HepG2 (cell line): Measurements from ENCODE around the gene ARHGEF40. TPM values are rescaled to one million over a fixed set of nuclear protein-coding genes. Genes with fewer than 3 reads are reported as not detected.

Experiments used
- ATAC-seq: fragments of 200-7000 bp; cut with Tn5 transposase; 3 replicates; pipeline ENCODE4 v1.9.1; 2020; ENCODE audit warnings: mild to moderate bottlenecking, moderate library complexity
- BruUV-seq: library from RNA; stranded (reverse); fragments of 400-500 nt; replicated peaks from 2 replicates; lab custom pipeline; 2021; lab: Mats Ljungman, UMichigan
- CTCF ChIA-PET: fragments of 300-600 bp; formaldehyde crosslinking; extraction: SDS; loops from one replicate; lab custom pipeline; 2021; ENCODE audit warnings: low total read pairs, inconsistent platforms, low intra/inter-chr PET ratio; lab: Yijun Ruan, JAX
- POLR2A ChIA-PET: fragments of 350-600 bp; sonication (Branson Sonifier 250); formaldehyde crosslinking; loops from one replicate; lab custom pipeline; 2020; ENCODE audit warnings: antibody characterized with exemption, inconsistent platforms; lab: Yijun Ruan, JAX
- DNase-seq: peaks from one replicate; pipeline ENCODE4 v3.0.0-alpha.2; 2015; ENCODE audit warnings: low spot score
- FAIRE-seq: peaks from 3 replicates; lab custom pipeline; 2011; peaks lifted over from hg19 to GRCh38; lab: Jason Lieb, UNC
- H2AFZ ChIP-seq: one replicate; pipeline ENCODE4 v1.6.1; 2011; ENCODE audit warnings: low read length, inconsistent platforms
- H3K27ac ChIP-seq: fragments of 300-600 bp; 3 replicates; pipeline ENCODE4 v1.8.0; 2011; ENCODE audit warnings: mixed run types, mild to moderate bottlenecking, mixed read lengths, low read length, inconsistent platforms; ENCODE audit not compliant: insufficient read depth; ENCODE audit errors: extremely low read length
- H3K27me3 ChIP-seq, 2 experiments: fragments of 200-600 bp in 1 of 2; 2 replicates in 1 of 2; 3 replicates in 1 of 2; pipeline versions ENCODE4 v1.6.0 to v1.8.0; 2011; ENCODE audit warnings: low read length in 2 of 2, mild to moderate bottlenecking in 2 of 2, moderate library complexity in 2 of 2, inconsistent platforms in 1 of 2; ENCODE audit not compliant: insufficient read depth in 2 of 2, control insufficient read depth in 1 of 2
- H3K36me3 ChIP-seq, 2 experiments: fragments of 200-600 bp in 1 of 2; replicated peaks in 1 of 2; 2 replicates in 1 of 2; 3 replicates in 1 of 2; pipeline versions ENCODE4 v1.5.1 to v1.8.0; 2011; ENCODE audit warnings: low read length in 2 of 2, inconsistent platforms in 1 of 2; ENCODE audit not compliant: insufficient read depth in 2 of 2, control insufficient read depth in 1 of 2
- H3K4me1 ChIP-seq: 2 replicates; pipeline ENCODE4 v1.5.1; 2012; ENCODE audit warnings: low read length, inconsistent platforms; ENCODE audit not compliant: insufficient read depth
- H3K4me2 ChIP-seq: 2 replicates; pipeline ENCODE4 v1.6.0; 2011; ENCODE audit warnings: low read depth, low read length, inconsistent platforms
- H3K4me3 ChIP-seq, 3 experiments: fragments of 200-600 bp in 1 of 3; sonication (generic), shearing (Covaris generic) in 1 of 3; replicated peaks in 1 of 3; 2 replicates each; pipeline ENCODE4 v1.5.1; 2011 to 2016; ENCODE audit warnings: low read length in 3 of 3, inconsistent platforms in 2 of 3, low read depth in 2 of 3, mild to moderate bottlenecking in 2 of 3, control low read depth in 1 of 3, mixed read lengths in 1 of 3; ENCODE audit not compliant: insufficient read depth in 1 of 3
- H3K79me2 ChIP-seq: one replicate; pipeline ENCODE4 v1.6.1; 2011; ENCODE audit warnings: low read length, inconsistent platforms; ENCODE audit not compliant: insufficient read depth
- H3K9ac ChIP-seq: 2 replicates; pipeline ENCODE4 v1.6.0; 2011; ENCODE audit warnings: mild to moderate bottlenecking, low read depth, low read length, inconsistent platforms; ENCODE audit not compliant: insufficient read depth
- H3K9me3 ChIP-seq: 2 replicates; pipeline ENCODE4 v1.5.1; 2012; ENCODE audit warnings: mild to moderate bottlenecking, low read length
- H4K20me1 ChIP-seq: 2 replicates; pipeline ENCODE4 v1.6.0; 2011; ENCODE audit warnings: inconsistent platforms, mild to moderate bottlenecking, low read length, moderate library complexity; ENCODE audit not compliant: insufficient read depth
- AGO2 ChIP-seq: fragments of 200-400 bp; formaldehyde crosslinking; optimal IDR thresholded peaks from 2 replicates; pipeline ENCODE3; 2017; ENCODE audit warnings: mild to moderate bottlenecking, low read depth, low read length, moderate library complexity
- AKAP8 ChIP-seq: sonication (generic); formaldehyde crosslinking; IDR thresholded peaks from 2 replicates; pipeline ENCODE4 v1.5.1; 2020; ENCODE audit warnings: mild to moderate bottlenecking, missing genetic modification reagents
- MATR3 ChIP-seq: sonication (generic); formaldehyde crosslinking; IDR thresholded peaks from 2 replicates; pipeline ENCODE4 v1.4.0; 2020; ENCODE audit warnings: missing genetic modification reagents
- NPAS2 ChIP-seq: sonication (generic); formaldehyde crosslinking; IDR thresholded peaks from 2 replicates; pipeline ENCODE4 v1.8.0; 2022; ENCODE audit warnings: mild to moderate bottlenecking, missing genetic modification reagents, borderline replicate concordance
- POLR2G ChIP-seq: fragments of 200-400 bp; formaldehyde crosslinking; IDR thresholded peaks from 2 replicates; pipeline ENCODE4 v1.6.1; 2018; ENCODE audit warnings: mild to moderate bottlenecking, low read depth, low read length, moderate library complexity
- PRDM15 ChIP-seq: sonication (generic); formaldehyde crosslinking; IDR thresholded peaks from 2 replicates; pipeline ENCODE4 v1.4.0; 2020; ENCODE audit warnings: missing genetic modification reagents
- RBFOX2 ChIP-seq: fragments of 200-400 bp; formaldehyde crosslinking; IDR thresholded peaks from 2 replicates; pipeline ENCODE4 v1.6.1; 2017; ENCODE audit warnings: low read depth, mild to moderate bottlenecking, low read length
- RBM22 ChIP-seq: fragments of 200-400 bp; formaldehyde crosslinking; optimal IDR thresholded peaks from 2 replicates; pipeline ENCODE3; 2017; ENCODE audit warnings: mild to moderate bottlenecking, low read length, moderate library complexity
- RFX1 ChIP-seq: fragments of 450-650 bp; IDR thresholded peaks from 2 replicates; pipeline ENCODE4 v1.6.1; 2017
- RFX3 ChIP-seq: IDR thresholded peaks from 2 replicates; pipeline ENCODE4 v1.6.1; 2016; ENCODE audit warnings: missing biosample characterization, missing genetic modification reagents
- ZBTB25 ChIP-seq: IDR thresholded peaks from 2 replicates; pipeline ENCODE4 v1.6.1; 2018; ENCODE audit warnings: missing genetic modification reagents
- ZC3H13 ChIP-seq: sonication (generic); formaldehyde crosslinking; IDR thresholded peaks from 2 replicates; pipeline ENCODE4 v1.8.1; 2023; ENCODE audit warnings: mild to moderate bottlenecking, missing genetic modification reagents, moderate library complexity
- ZGPAT ChIP-seq: IDR thresholded peaks from 2 replicates; pipeline ENCODE4 v1.6.1; 2016; ENCODE audit warnings: mild to moderate bottlenecking
- WGBS: methylation state at CpG from one replicate; pipeline ENCODE4 v1.1.6; 2017; ENCODE audit warnings: low lambda C conversion rate; 5-methylcytosine and 5-hydroxymethylcytosine counted together
- in situ Hi-C: cut with HindIII; loops from 2 replicates; pipeline ENCODE4 v1.10.0; 2017; ENCODE audit warnings: low pct_unique_long_range_greater_than_20kb; ENCODE audit not compliant: extremely low pct_ligation_motif_present
- intact Hi-C: fragments of 100-400 bp; cut with micrococcal nuclease; formaldehyde crosslinking; loops from one replicate; pipeline ENCODE4 v1.10.0; 2022; ENCODE audit not compliant: unreplicated experiment
- polyA plus RNA-seq, 8 experiments: library from polyadenylated mRNA; depleted of rRNA in 3 of 8; stranded (reverse) in 7 of 8; unstranded in 1 of 8; fragments of >200 nt; fragmentation: Illumina TruSeq in 4 of 8; extraction: Trizol in 4 of 8; gene quantifications; 2 replicates each; pipeline versions ENCODE4 v1.2.1 to v1.2.3, GENCODE V29; 2011 to 2016; ENCODE audit warnings: low read depth in 4 of 8, missing spikeins in 1 of 8, mixed read lengths in 1 of 8; ENCODE audit not compliant: insufficient read depth in 1 of 8
- total RNA-seq, 5 experiments: library from RNA; depleted of rRNA; stranded (reverse); fragments of >200 nt; fragmentation: Illumina TruSeq; extraction: Trizol; gene quantifications; 2 replicates each; pipeline ENCODE4 v1.2.3, GENCODE V29; 2016; ENCODE audit warnings: low read depth in 1 of 5

ARHGEF40 gene
- total and polyA plus RNA-seq, 2 of the 13 experiments (the other 11 are each of a cell fraction or from before 2014, with no cell fraction given): 28.1 to 78.1 TPM

GRCh38 chr14:21087294-21088091, 17.4 kb downstream of the ARHGEF40 start:
- in situ Hi-C loops: no loop called here
- Histone ChIP-seq H3K27ac (no peak overlapping the region), H3K9me3 (no peaks in the 10 kb centered on the region), H3K4me3 (no peak overlapping the region), H2AFZ (no peak overlapping the region), H3K36me3 (peaks cover 47 to 70% of the 10 kb centered on the region in 2 experiments), H4K20me1 (no peaks in the 10 kb centered on the region), H3K4me1 (peaks cover 22% of the 10 kb centered on the region), H3K9ac (no peak overlapping the region), H3K79me2 (no peaks in the 10 kb centered on the region), H3K4me2 (no peak overlapping the region), H3K27me3 (no peaks in the 10 kb centered on the region)
- no TSS peak for BruUV-seq
- POLR2A ChIA-PET: interaction anchor here (0.7 to 5.8 kb wide), 8 partner anchors 10 to 73 kb away, joined by 3 to 52 read pairs (median 6); partner anchors contain the start of gene ARHGEF40
- CTCF ChIA-PET: interaction anchor here (7.4 to 12.2 kb wide), 2 partner anchors 19 to 74 kb away, joined by 174 to 320 read pairs; no protein-coding TSS in a partner anchor
- 93% methylated on average over 19 of the region's 19 CpGs for WGBS
- intact Hi-C loops: no loop called here
- FAIRE-seq (no peak), ATAC-seq (no peak), DNase-seq (no peak)
- peak; percentile 98 for TF ChIP-seq AGO2
- TF ChIP-seq RBM22: peak; percentile 96
- no peak for TF ChIP-seq ZBTB25 (CRISPR knock-in tag)
- no peak for TF ChIP-seq PRDM15
- TF ChIP-seq ZGPAT: no peak
- TF ChIP-seq ZC3H13 (CRISPR knock-in tag): peak; percentile 58; the same call in 1 of the 2 replicates
- TF ChIP-seq RBFOX2: peak; percentile 65
- TF ChIP-seq MATR3 (CRISPR knock-in tag): no peak
- 0 out of 2 replicates have a peak, but pooled peaks have one; percentile 16 for TF ChIP-seq POLR2G
- TF ChIP-seq NPAS2: no peak
- peak; percentile 83 for TF ChIP-seq RFX1
- TF ChIP-seq AKAP8: peak; percentile 54
- peak; percentile 67; the same call in 1 of the 2 replicates for TF ChIP-seq RFX3 (CRISPR knock-in tag)
